ENCODE measurements around the gene PHKG2.

Gene PHKG2

DNA sequence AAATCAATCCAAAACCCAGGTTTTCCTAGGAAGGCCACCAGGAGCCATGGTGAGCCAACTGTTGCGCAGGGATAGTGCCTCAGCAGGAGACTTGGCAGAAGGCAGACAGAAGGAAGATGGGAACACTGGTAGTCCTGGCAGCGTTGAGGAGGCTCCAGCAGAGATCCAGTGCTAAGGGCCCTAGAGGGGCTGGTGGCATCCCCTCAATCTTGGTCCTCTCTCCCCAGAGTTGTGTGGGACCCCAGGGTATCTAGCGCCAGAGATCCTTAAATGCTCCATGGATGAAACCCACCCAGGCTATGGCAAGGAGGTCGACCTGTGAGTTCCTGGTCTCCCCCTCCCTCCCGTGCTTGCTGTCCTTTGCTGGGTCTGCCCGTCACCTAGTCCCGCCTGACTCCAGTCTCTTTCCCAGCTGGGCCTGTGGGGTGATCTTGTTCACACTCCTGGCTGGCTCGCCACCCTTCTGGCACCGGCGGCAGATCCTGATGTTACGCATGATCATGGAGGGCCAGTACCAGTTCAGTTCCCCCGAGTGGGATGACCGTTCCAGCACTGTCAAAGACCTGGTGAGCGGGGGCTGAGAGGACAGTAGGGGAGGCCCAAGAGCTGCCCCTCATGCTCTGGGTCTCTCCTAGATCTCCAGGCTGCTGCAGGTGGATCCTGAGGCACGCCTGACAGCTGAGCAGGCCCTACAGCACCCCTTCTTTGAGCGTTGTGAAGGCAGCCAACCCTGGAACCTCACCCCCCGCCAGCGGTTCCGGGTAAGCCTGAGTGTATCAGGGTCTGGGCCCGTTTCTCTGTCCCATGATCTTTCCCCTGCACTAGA is 7.9 kb downstream of the PHKG2 start:
- FAIRE-seq, result no peak
- DNase-seq (ENCODE audit: low spot score), result no peak

DNA sequence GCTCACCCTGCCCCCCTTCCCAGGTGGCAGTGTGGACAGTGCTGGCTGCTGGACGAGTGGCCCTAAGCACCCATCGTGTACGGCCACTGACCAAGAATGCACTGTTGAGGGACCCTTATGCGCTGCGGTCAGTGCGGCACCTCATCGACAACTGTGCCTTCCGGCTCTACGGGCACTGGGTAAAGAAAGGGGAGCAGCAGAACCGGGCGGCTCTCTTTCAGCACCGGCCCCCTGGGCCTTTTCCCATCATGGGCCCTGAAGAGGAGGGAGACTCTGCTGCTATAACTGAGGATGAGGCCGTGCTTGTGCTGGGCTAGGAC is 8.5 kb downstream of the PHKG2 start:
- DNase-seq (ENCODE audit: low spot score) (no peak), FAIRE-seq (no peak)

DNA sequence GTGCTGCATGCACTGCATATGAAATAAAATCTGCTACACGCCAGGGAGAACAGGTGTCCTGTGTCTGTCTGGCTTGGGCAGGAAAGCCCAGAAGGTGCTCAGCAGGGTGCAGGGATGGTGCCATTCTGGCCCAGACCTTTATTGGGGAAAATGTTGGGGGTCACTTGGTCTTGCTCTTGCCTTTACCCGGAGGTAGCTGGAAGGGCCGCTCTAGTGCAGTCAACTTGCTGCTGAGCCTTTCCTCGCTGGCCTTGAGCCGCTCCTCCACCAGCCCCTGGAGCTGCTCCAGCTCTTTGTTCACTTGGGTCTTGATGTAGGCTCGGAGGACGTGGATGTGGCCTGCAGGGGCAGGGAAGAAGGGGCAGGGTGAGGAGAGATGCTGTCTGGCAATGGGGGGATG is 9.1 kb downstream of the PHKG2 start:
- no peak for FAIRE-seq
- no peak for DNase-seq (ENCODE audit: low spot score)

DNA sequence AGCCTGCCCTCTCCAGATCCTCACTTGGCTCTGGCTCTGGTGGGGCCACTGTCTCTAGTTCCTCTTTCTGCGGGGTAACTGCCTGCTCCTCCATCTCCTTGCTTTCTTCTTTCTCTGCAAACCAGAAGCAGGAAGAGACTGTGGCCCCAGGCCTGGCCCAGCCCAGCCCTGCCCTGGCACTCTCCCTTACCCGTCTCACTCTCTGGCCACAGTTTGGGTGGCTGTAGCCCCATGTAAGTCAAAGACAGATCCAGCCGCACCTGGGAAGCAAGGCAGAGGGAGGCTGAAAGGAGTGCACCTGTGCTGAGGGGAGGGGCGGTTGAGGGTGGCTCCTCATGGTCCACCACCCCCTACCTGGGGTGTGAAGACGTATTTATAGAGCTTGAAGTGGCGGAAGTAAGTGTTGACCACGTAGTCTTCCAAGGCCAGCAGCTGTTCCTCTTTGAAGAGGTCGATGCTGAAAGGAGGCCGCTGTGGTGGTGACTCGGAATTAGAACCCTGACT is 10.8 kb downstream of the PHKG2 start:
- DNase-seq (ENCODE audit: low spot score), result no peak
- FAIRE-seq, result no peak

DNA sequence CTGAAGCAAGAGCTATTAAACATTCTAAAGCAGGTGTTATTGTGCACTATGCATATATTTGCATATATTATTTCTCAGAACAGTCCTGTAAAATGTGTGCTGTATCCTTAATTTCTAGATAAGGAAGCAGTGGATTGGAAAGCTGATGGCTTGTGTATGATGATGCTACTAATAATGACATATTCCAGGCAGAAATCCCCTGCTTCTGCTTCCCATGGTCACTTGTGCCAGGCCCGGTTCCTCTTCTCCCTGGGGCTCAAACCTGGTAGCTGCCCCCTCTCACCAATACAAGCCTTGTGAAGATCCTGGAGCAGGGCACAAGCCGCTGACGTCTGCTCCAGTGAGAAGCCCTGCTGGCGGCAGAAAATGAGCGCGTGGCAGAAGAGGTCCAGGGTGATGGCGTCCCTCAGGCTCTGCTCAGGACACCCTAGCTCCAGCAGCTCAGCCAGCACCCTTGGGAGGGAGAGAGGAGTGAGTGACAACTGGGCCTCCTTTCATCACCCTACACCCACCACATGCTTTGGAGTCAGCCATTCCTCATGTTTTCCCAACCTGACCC is 11.9 kb downstream of the PHKG2 start:
- no peak for DNase-seq (ENCODE audit: low spot score)
- no peak for FAIRE-seq

DNA sequence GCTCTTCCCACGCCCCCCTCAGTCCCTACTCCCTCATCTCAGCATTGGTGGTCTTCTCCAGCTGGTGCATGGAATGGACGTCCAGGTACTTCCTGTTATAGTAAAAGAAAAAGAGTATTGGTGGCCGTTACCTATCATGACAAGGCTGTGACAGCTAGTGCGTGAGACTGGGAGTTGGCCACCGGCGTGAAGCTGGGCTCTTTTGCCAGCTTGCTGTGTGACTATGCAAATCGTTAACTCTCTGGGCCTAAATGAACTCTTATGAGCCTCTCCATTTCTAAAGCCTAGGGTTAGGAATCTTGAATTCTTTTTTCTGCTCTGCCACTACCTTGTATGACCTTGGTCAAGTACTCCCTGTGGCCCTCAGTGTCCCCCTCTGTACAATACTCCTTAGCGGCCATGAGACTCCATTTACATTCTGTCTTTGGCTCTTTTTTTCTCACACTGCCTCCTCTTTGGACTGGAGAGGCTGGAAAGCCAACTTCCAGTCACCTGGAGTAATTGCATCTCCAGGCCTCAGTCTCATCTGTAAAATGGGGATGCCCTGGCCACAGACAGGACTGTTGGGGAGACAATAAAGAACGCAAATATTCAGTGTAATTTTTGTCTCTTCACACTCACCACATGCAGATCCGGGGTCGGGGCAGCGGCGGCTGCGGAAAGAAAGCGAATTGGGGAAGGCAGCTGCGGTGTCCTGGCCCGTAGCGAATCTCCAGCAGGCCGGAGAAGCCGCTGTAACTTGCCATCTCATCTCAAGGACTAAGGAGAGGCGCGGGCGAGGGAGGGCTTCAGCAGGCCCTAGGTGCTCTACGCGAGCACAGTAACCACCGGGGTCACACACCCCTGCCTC is 12.6 kb downstream of the PHKG2 start:
- no peak for DNase-seq (ENCODE audit: low spot score)
- no peak for FAIRE-seq

DNA sequence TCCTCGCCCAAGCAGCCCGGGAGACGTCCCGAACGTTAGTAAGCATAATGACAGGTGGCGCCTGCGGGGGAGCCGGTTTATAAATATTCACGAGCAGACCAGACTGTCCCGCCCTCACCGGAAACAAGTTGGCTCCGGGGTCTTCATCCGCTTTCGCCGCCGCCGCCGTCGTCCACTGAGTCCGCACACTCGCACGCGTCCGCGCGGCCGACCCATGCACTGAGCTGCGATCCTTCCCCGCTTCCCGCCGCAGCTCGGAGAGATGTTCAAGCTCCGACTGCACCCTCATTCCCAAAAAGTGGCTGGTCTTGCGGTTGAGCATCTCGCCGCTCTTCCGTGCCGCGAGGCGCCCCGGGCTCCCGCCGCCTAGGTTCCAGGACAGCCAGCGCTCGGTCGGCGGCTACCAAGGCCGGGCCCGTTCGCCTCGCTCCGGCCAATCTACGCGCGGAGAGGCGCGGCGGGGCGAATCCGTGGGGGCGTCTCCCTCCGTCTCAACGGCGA is 13.3 kb downstream of the PHKG2 start:
- DNase-seq (ENCODE audit: low spot score) (peak; percentile 19), FAIRE-seq (no peak)

DNA sequence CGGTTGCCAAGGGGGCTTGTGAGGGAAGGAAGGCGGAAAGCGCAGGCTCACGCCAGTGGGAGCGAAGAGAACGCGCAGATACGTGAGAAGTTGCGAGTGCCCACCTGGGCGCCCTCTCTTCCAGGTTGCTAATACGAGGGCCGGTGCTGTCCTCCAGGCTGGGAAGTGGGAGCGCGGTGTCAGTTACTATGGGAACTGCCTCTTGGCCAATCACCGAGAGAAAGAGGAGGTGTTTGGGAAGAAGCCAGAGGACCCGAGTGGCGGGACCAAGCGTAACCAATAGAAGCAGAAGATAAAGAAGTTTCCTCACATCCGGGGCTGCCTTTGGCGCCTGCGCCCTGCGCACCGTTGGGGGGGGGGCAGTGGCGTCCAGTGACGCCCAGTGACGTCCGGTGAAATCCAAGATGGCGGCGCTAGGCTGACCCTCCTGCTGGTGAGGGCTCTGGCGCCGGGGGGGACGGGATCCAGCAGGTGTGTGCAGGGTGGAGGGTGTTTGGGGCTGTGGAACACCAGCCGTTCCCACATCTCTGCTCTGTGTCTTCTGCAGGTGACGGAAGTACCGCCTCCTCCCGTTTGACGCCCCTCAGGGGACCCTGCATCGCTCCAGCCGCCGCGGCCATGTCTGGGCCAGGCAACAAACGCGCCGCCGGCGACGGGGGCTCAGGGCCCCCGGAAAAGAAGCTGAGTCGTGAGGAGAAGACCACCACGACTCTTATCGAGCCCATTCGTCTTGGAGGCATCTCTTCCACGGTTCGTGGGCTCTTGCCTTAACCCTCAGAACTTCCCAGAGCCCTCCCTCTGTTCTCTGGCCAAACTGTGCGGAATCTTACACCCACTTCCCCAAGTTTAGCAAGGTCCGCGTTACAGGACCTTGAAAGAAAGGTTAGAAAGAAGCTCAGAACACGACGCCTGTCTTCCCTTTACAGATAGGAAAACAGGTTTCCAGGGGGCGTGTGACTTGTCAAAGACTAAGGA is 14.0 kb downstream of the PHKG2 start, which contains the start of the genes CFAP119 and RNF40:
Gene CFAP119 (minus strand): TSS at position 135 of the 975 bp plus-strand sequence. CDS start 314 bp downstream, outside the sequence.
Gene RNF40 (plus strand): TSS at position 395 of the 975 bp plus-strand sequence. CDS start 224 bp downstream, at position 619.
- DNase-seq (ENCODE audit: low spot score) (peak; percentile 96), FAIRE-seq (peak; percentile 90)

DNA sequence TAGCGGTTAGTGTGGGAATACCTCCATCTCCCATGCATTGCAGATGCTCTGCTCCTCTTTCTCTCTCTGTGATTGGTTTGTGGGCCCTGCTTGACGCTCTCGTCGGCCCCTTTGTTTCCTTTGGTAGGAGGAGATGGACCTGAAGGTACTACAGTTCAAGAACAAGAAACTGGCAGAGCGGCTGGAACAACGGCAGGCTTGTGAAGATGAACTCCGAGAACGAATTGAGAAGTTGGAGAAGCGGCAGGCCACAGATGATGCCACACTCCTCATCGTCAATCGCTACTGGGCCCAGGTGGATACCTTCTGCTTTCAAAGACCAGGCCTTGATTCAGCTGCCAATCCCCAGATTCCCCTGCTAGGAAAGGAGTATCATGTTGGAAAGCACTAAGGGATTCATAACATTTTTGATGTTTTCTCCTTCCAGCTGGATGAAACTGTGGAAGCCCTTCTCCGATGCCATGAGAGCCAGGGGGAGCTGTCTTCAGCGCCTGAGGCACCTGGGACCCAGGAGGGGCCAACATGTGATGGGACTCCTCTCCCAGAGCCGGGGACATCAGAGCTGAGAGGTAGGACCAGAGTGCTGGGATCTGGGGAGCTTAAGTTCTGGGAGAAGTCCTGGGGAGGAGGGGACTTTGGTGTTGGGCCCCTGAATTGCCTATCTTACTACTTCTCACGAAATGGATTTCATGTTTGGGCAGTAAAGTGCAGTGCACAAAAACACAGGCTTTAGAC is 14.9 kb downstream of the PHKG2 start:
- no peak for DNase-seq (ENCODE audit: low spot score)
- FAIRE-seq, result no peak

DNA sequence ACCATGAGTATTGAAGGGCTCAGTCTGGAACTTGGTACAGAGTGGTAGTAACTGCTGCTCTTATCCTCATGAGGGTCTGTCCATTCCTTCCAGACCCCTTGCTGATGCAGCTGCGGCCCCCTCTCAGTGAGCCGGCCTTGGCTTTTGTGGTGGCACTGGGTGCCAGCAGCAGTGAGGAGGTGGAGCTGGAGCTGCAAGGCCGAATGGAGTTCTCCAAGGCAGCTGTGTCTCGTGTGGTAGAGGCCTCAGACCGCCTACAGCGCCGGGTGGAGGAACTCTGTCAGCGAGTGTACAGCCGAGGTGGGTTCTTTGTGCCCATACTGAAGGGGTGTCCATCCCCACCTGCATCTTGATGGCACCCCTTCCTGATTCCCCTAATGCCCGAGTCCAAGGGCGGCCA is 15.9 kb downstream of the PHKG2 start:
- FAIRE-seq, result no peak

DNA sequence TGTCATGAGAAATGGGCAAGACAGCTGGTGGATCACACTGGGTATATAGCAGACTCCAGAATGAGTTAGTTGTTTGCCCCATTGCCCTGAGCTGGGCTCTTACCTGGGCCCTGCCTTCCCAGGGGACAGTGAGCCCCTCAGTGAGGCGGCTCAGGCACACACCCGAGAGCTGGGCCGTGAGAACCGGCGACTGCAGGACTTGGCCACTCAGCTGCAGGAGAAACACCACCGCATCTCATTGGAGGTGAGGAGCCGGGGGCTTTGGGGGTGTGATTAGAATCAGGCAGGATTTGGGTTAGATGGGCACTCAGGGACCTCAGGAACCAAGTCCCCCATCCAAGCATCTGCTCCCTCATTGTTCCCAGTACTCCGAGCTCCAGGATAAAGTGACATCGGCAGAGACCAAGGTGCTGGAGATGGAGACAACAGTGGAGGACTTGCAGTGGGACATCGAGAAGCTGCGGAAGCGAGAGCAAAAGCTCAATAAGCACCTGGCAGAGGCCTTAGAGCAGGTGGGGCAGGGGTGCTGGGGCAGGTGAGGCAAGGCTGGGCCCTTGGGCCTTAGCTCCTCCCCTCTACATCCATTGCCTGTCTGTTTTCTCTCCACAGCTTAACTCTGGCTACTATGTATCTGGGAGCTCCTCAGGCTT is 16.7 kb downstream of the PHKG2 start:
- FAIRE-seq (no peak), DNase-seq (ENCODE audit: low spot score) (no peak)

More for the DNA sequence above, 15.9 kb downstream of the PHKG2 start:
- no peak for DNase-seq (ENCODE audit: low spot score)

DNA sequence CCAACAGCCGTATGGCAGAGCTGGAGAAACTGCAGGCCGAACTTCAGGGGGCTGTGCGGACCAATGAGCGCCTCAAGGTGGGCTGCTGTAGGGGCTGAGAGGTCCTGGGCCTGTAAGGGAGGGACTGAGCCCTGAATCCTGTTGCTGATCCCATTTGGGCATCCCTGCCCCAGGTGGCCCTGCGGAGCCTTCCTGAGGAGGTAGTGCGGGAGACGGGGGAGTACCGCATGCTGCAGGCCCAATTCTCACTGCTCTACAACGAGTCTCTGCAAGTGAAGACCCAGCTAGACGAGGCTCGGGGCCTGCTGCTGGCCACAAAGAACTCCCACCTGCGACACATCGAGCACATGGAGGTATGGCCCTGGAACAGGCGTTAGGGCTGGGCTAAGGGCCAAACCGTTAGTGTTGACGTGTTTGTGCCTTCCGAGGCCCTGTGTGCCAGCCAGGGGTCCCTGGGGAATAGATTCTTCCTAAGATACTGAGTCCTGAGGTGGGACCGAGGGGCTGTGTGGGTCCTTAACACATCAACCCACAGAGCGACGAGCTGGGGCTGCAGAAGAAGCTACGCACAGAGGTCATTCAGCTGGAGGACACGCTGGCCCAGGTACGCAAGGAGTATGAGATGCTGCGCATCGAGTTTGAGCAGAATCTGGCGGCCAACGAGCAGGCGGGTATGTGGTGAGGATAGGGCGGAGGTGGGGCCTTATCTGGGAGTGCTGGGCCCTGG is 18.1 kb downstream of the PHKG2 start:
- FAIRE-seq (no peak), DNase-seq (ENCODE audit: low spot score) (no peak)

DNA sequence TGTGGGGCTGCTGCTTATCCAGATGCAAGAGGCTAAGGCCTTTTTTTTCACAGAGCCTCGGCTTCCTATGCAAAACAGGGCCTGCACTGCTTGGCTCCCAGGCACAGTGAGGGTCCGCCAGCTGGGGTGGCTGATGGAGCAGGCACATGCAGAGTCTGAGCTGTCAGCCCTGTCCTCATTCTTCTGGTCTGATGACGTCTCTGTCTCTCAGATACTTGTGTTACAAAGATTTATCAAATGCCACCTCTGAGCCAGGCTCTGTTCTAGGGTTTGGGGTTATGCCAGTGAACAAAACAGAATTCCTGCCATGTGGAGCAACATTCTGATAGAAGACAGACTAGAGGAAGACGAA is 18.7 kb downstream of the PHKG2 start:
- no peak for FAIRE-seq
- DNase-seq (ENCODE audit: low spot score), result no peak

DNA sequence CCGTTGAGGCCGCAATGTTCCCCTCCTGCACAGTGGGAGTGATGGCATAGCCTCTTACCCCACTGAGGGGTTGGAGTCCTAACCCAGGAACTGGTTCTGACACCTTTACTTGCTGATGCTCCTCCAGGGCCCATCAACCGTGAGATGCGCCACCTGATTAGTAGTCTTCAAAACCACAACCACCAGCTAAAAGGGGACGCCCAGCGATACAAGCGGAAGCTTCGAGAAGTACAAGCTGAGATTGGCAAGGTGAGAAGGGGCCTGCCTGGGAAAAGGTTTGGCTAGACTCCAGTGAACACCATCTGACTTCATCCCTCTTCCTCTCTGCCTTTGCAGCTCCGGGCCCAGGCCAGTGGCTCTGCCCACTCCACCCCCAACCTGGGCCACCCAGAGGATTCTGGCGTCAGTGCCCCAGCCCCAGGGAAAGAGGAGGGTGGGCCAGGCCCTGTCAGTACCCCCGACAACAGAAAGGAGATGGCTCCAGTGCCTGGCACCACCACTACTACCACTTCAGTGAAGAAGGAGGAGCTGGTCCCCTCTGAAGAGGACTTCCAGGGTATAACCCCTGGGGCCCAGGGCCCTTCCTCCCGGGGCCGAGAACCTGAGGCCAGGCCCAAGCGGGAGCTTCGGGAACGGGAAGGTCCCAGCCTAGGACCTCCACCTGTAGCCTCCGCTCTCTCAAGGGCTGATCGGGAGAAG is 19.7 kb downstream of the PHKG2 start:
- FAIRE-seq (no peak), DNase-seq (ENCODE audit: low spot score) (no peak)

DNA sequence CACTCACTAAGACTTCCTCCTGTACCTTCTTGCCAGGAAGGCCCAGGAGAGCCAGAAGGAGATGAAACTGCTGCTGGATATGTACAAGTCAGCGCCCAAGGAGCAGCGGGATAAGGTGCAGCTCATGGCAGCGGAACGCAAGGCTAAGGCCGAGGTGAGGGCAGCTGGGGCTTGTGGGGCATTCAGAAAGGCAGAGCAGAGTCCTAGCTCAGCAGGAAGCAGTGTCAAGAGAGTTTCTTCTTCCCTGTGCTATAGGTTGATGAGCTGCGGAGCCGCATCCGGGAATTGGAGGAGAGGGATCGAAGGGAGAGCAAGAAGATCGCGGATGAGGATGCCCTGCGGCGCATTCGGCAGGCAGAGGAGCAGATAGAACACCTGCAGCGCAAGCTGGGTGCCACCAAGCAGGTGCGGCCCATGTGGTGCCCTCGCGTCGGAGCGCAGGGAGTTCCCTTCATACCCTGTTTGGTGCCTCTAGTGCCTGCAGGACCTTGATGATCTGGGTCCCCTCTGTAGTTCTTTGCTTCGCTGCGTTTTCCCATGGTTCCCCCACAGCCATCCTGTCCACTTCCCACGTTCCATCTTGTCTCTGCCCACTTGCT is 20.5 kb downstream of the PHKG2 start:
- no peak for FAIRE-seq
- no peak for DNase-seq (ENCODE audit: low spot score)

DNA sequence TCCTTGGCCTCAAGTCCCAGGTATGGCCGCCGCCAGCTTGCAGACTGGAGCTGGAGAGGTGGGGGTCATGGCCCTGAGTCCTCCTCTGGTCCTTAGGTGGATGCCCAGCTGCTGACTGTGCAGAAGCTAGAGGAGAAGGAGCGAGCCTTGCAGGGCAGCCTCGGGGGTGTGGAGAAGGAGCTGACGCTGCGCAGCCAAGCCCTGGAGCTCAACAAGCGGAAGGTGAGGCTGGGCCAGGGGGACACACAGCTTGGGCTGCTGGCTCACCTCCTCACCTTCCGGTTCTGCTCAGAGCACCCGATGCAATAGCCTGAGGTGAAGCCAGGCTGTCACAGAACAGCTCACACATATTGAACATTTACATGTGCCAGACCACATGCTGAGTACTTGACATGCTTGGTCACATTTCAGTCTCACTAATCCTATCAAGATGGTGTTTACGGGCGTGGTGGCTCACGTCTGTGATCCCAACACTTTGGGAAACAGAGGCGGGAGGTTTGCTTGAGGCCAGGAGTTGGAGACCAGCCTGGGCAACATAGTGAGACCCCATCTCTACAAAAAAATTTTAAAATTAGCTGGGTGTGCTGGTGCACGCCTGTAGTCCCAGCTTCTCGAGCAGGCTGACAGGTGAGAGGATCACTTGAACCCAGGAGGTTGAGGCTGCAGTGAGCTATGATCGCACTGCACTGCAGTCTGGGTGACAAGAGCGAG is 21.3 kb downstream of the PHKG2 start:
- DNase-seq (ENCODE audit: low spot score), result no peak
- FAIRE-seq, result no peak

DNA sequence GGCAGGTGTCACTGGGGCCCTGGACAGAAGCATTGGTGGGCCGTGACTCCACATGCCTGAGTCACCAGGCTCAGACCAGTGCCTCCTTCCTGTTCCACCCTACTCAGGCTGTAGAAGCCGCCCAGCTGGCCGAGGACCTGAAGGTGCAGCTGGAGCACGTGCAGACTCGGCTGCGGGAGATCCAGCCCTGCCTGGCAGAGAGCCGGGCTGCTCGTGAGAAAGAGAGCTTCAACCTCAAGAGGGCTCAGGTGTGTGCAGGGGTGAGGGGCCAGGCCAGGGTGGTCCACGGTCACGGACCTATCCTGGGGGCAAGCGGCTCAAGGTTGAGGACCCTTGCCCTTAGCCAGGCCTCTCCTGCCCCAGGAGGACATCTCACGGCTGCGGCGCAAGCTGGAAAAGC is 23.5 kb downstream of the PHKG2 start:
- DNase-seq (ENCODE audit: low spot score) (no peak), FAIRE-seq (no peak)

All from RCC 7860 (cell line).